ENCODE results near the gene IL24. TPM values are rescaled to one million over a fixed set of nuclear protein-coding genes. Genes with fewer than 3 reads are reported as not detected.

The IL24 gene
- total RNA-seq, 4 donors from 2014 or later = 1.7 TPM; not detected in 3

DNA sequence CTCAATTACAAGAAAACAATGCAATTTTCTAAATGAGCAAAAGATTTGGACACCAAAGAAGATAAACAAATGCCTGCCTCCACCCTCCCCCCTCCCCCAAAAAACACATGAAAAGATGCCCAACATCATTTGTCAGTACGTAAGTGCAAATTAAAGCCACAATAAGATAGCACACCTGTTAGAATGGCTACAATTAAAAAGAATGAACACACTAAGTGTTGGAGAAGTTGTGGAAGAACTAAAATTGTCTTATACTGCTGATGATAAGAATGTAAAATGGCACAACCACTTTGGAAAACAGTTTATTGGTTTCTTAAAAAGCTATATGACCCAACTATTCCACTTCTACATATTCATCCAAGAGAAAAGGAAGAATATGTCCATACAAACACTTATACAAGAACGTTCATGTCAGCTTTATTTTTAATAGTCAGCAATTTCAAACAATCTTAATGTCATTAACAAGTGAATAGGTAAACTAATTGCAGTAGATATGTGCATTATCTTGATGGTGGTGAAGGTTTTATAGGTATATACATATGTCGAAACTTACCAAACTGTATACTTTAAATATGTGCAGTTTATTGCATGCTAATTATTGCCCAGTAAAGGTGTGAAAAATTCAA lies 21.4 kb upstream of the IL24 start:
- H3K9me3 ChIP-seq = peaks cover 0 to 22% (median 10%) of the 10 kb centered on the region in 4 donors
- no peaks in the 10 kb centered on the region for H3K27me3 ChIP-seq
- no peak overlapping the region for H3K27ac ChIP-seq (replicated peaks in 1 of 4)
- no peaks in the 10 kb centered on the region for H3K36me3 ChIP-seq
- no peak for DNase-seq (ENCODE audit: extremely low spot score)
- TF ChIP-seq EP300 (IDR thresholded peaks at IDR 0.05) = no peak
- no peak for TF ChIP-seq POLR2AphosphoS5 (IDR thresholded peaks at IDR 0.05)
- no peak for TF ChIP-seq POLR2A (IDR thresholded peaks at IDR 0.05; ENCODE audit: low read depth)
- TF ChIP-seq, protein P1, sequence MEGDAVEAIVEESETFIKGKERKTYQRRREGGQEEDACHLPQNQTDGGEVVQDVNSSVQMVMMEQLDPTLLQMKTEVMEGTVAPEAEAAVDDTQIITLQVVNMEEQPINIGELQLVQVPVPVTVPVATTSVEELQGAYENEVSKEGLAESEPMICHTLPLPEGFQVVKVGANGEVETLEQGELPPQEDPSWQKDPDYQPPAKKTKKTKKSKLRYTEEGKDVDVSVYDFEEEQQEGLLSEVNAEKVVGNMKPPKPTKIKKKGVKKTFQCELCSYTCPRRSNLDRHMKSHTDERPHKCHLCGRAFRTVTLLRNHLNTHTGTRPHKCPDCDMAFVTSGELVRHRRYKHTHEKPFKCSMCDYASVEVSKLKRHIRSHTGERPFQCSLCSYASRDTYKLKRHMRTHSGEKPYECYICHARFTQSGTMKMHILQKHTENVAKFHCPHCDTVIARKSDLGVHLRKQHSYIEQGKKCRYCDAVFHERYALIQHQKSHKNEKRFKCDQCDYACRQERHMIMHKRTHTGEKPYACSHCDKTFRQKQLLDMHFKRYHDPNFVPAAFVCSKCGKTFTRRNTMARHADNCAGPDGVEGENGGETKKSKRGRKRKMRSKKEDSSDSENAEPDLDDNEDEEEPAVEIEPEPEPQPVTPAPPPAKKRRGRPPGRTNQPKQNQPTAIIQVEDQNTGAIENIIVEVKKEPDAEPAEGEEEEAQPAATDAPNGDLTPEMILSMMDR (IDR thresholded peaks at IDR 0.05) = no peak
- H3K4me3 ChIP-seq = no peak overlapping the region
- 86% methylated on average over 3 of the region's 3 CpGs for WGBS
- intact Hi-C loops (cut with DNase I) = no loop called here
- no peaks in the 10 kb centered on the region for H3K4me1 ChIP-seq

DNA sequence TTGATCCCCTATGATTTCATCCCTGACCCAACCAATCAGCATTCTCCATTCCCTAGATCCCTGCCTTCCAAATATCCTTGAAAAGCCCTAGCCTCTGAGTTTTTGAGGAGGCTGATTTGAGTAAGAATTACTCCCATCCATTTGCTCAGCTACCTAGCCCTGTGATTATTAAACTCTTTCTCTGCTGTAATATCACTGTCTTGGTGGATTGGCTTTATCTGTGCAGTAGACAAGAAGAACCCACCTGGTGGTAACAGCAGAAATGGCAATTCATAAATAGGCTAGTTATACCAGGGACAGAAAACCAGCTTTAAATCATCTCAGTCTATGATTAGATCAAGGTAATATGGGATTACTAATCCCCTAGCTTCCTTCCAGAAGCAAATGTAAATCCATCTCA lies 18.8 kb upstream of the IL24 start:
- no peaks in the 10 kb centered on the region for H3K4me1 ChIP-seq
- no peaks in the 10 kb centered on the region for H3K36me3 ChIP-seq
- H3K9me3 ChIP-seq = peaks cover 0 to 22% (median 8%) of the 10 kb centered on the region in 4 donors
- TF ChIP-seq EP300 (IDR thresholded peaks at IDR 0.05) (no peak), POLR2AphosphoS5 (IDR thresholded peaks at IDR 0.05) (no peak), POLR2A (IDR thresholded peaks at IDR 0.05; ENCODE audit: low read depth) (no peak)
- TF ChIP-seq, protein P1 (IDR thresholded peaks at IDR 0.05) = no peak
- no peak overlapping the region for H3K27ac ChIP-seq (replicated peaks in 1 of 4)
- no peak for DNase-seq (ENCODE audit: extremely low spot score)
- intact Hi-C loops (cut with DNase I) = no loop called here
- no peak overlapping the region for H3K4me3 ChIP-seq
- H3K27me3 ChIP-seq = no peaks in the 10 kb centered on the region

DNA sequence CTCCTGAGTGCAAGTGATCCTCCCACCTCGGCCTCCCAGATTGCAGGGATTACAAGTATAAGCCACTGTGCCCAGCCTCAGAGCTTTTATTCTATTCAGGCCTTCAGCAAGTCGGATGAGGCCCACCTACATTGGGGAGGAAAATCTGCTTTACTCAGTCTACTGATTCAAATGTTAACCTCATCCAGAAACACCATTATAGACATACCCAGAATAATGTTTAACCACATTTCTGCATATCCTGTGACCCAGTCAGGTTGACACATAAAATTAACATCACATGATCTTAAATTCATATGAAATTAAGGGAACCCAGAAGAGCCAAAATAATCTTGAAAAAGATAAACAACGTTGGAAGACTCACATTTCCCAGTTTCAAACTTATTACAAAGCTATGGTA lies 16.9 kb upstream of the IL24 start:
- peaks cover 0 to 7% (median 0%) of the 10 kb centered on the region in 4 donors for H3K27me3 ChIP-seq
- intact Hi-C loops (cut with DNase I) = no loop called here
- 93% methylated on average over 3 of the region's 3 CpGs for WGBS
- H3K4me1 ChIP-seq = no peaks in the 10 kb centered on the region
- no peak overlapping the region for H3K4me3 ChIP-seq
- TF ChIP-seq, protein P1 (IDR thresholded peaks at IDR 0.05) = no peak
- TF ChIP-seq EP300 (IDR thresholded peaks at IDR 0.05) (no peak), POLR2AphosphoS5 (IDR thresholded peaks at IDR 0.05) (no peak), POLR2A (IDR thresholded peaks at IDR 0.05; ENCODE audit: low read depth) (no peak)
- H3K36me3 ChIP-seq = no peaks in the 10 kb centered on the region
- H3K9me3 ChIP-seq = peaks cover 0 to 22% (median 8%) of the 10 kb centered on the region in 4 donors
- DNase-seq (ENCODE audit: extremely low spot score) = peak; percentile 60
- H3K27ac ChIP-seq (replicated peaks in 1 of 4) = no peak overlapping the region

DNA sequence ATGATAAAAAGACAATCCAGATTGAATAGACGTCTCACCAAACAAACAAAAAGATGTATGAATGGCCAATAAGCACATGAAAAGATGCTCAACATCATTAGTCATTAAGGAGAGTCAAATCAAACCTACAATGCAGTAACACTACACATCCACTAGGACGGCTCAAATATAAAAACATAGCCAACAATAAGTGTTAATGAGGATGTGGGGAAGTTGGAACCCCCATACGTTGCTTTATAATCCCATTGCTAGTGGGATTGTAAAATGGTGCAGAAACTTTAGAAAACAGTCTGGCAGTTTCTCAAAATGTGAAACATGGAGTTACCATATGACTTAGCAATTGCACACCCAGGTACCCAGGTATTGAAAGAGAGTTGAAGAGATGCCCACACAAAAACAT lies 14.7 kb upstream of the IL24 start:
- TF ChIP-seq, protein P1 (IDR thresholded peaks at IDR 0.05) = no peak
- no peak for TF ChIP-seq EP300 (IDR thresholded peaks at IDR 0.05)
- TF ChIP-seq POLR2A (IDR thresholded peaks at IDR 0.05; ENCODE audit: low read depth) = no peak
- no peak for TF ChIP-seq POLR2AphosphoS5 (IDR thresholded peaks at IDR 0.05)
- 78% methylated on average over 3 of the region's 3 CpGs for WGBS

DNA sequence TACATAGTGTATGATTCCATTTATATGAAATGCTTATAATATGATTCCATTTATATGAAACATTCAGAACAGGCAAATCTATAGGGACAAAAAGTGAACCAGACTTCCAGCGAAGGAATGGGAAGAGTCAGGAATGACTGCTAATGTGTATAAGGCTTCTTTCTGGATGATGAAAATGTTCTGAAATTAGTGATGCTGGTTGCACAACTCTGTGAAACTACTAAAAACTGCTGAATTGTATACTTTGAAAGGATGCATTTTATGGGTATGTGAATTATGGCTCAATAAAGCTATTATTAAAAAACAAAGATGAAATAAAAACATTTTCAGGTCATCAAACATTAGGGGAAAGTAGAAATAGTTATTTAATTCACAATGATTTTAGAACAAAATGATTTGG lies 14.1 kb upstream of the IL24 start:
- H3K9me3 ChIP-seq = peaks cover 0 to 9% (median 3%) of the 10 kb centered on the region in 4 donors
- H3K4me1 ChIP-seq = no peaks in the 10 kb centered on the region
- no peak overlapping the region for H3K27ac ChIP-seq (replicated peaks in 1 of 4)
- intact Hi-C loops (cut with DNase I) = no loop called here
- TF ChIP-seq EP300 (IDR thresholded peaks at IDR 0.05) = no peak
- no peak for TF ChIP-seq POLR2A (IDR thresholded peaks at IDR 0.05; ENCODE audit: low read depth)
- no peak for TF ChIP-seq POLR2AphosphoS5 (IDR thresholded peaks at IDR 0.05)
- 100% methylated on average over 1 of the region's 1 CpG for WGBS
- no peak overlapping the region for H3K4me3 ChIP-seq
- DNase-seq (ENCODE audit: extremely low spot score) = no peak
- H3K36me3 ChIP-seq = no peaks in the 10 kb centered on the region
- H3K27me3 ChIP-seq = peaks cover 0 to 16% (median 0%) of the 10 kb centered on the region in 4 donors

More for the DNA sequence above, 14.7 kb upstream of the IL24 start:
- DNase-seq (ENCODE audit: extremely low spot score) = no peak
- Histone ChIP-seq H3K27me3 (peaks cover 0 to 12% (median 0%) of the 10 kb centered on the region in 4 donors), H3K27ac (replicated peaks in 1 of 4) (no peak overlapping the region), H3K4me3 (no peak overlapping the region), H3K9me3 (peaks cover 0 to 13% (median 6%) of the 10 kb centered on the region in 4 donors), H3K36me3 (no peaks in the 10 kb centered on the region), H3K4me1 (no peaks in the 10 kb centered on the region)
- intact Hi-C loops (cut with DNase I) = no loop called here

Data from esophagus muscularis mucosa (tissue), 4 donors.